Heart left ventricle (tissue), 16 donors: ENCODE data around the gene CYP26A1. TPM values are rescaled to one million over a fixed set of nuclear protein-coding genes. Genes with fewer than 3 reads are reported as not detected.

Experiments
- ATAC-seq, 4 donors: fragments of 200-7000 bp; cut with Tn5 transposase; one replicate each; pipeline ENCODE4 v1.9.1; 2020 to 2022; ENCODE audit warnings: moderate library complexity in 4 of 4, mild to moderate bottlenecking in 3 of 4, moderate number of reproducible peaks in 1 of 4
- DNase-seq, 5 donors: peaks; one replicate each; pipeline ENCODE4 v3.0.0-alpha.2; 2020
- H3K27ac ChIP-seq, 12 donors: fragments of 200-600 bp; sonication (generic) in 4 of 12; one replicate each; pipeline versions ENCODE4 v1.5.0 to v1.8.0; 2016 to 2022; ENCODE audit warnings: mild to moderate bottlenecking in 2 of 12
- H3K27me3 ChIP-seq, 9 donors: fragments of 200-600 bp; sonication (generic) in 2 of 9; one replicate each; pipeline versions ENCODE4 v1.5.1 to v1.8.0; 2016 to 2022; ENCODE audit warnings: mild to moderate bottlenecking in 3 of 9
- H3K36me3 ChIP-seq, 9 donors: fragments of 200-600 bp; sonication (generic) in 2 of 9; one replicate each; pipeline versions ENCODE4 v1.5.0 to v1.8.0; 2018 to 2022; ENCODE audit warnings: mild to moderate bottlenecking in 2 of 9
- H3K4me1 ChIP-seq, 12 donors: fragments of 200-600 bp; sonication (generic) in 4 of 12; one replicate each; pipeline versions ENCODE4 v1.5.0 to v1.8.0; 2016 to 2022; ENCODE audit warnings: mild to moderate bottlenecking in 3 of 12
- H3K4me3 ChIP-seq, 12 donors: fragments of 200-600 bp; sonication (generic) in 4 of 12; one replicate each; pipeline versions ENCODE4 v1.5.0 to v1.8.0; 2017 to 2022; ENCODE audit warnings: mild to moderate bottlenecking in 9 of 12, moderate library complexity in 4 of 12
- H3K9me3 ChIP-seq, 12 donors: fragments of 200-600 bp; sonication (generic) in 4 of 12; one replicate each; pipeline versions ENCODE4 v1.5.0 to v1.8.0; 2016 to 2022; ENCODE audit warnings: mild to moderate bottlenecking in 1 of 12
- CTCF ChIP-seq, 12 donors: fragments of 200-600 bp; sonication (generic) in 4 of 12; IDR thresholded peaks; one replicate each; pipeline versions ENCODE4 v1.5.0 to v1.8.0; 2018 to 2022; ENCODE audit warnings: antibody characterized with exemption in 12 of 12, mild to moderate bottlenecking in 5 of 12
- POLR2A ChIP-seq, 2 donors: fragments of 450-650 bp; IDR thresholded peaks; one replicate each; pipeline ENCODE4 v1.6.1; 2017; ENCODE audit warnings: antibody characterized with exemption in 2 of 2, mild to moderate bottlenecking in 2 of 2, moderate library complexity in 2 of 2
- WGBS, 4 donors: extraction: QIAGEN DNeasy Blood & Tissue Kit in 2 of 4; methylation state at CpG; one replicate each; pipeline versions ENCODE4 v1.1.5 to v1.1.7; 2013 to 2018; 5-methylcytosine and 5-hydroxymethylcytosine counted together
- intact Hi-C, 10 donors: fragments of 100-400 bp; cut with DNase I; formaldehyde crosslinking; loops; one replicate each; pipeline versions ENCODE4 v1.11.1 to v1.14.2; 2022
- polyA plus RNA-seq, 2 donors: library from polyadenylated mRNA; stranded (reverse); fragments of 200-250 nt; gene quantifications; one replicate each; pipeline ENCODE4 v1.2.3, GENCODE V29; 2013
- total RNA-seq, 9 donors: library from RNA; depleted of rRNA in 2 of 9; stranded (reverse); fragments of >200 nt in 2 of 9; fragmentation: NEBNext Ultra II Directional in 3 of 9; extraction: Animal tissue kit (Norgen Biotek cat#: 25700) in 3 of 9; gene quantifications; one replicate each; pipeline versions ENCODE4 v1.1.0 to v1.2.4, GENCODE V29; 2016 to 2023
- donor health status: ischemic (EF 13 %, LVEDD 7.1; RV severe dilation, severe dysfunction).
- donor health status: healthy with polysubstance abuse.
- donor health status: DM: no; HTN: yes; CAD: no.
- donor health status: DM: no; HTN: no; CAD: no.
- donor health status: ischemic (EF 25% LVEDD 6.9; RV normal size, moderate dysfunction).
- donor health status: ischemic (EF 25% LVEDD 5.7; RV mildly dilated, moderate dysfunction).
- donor health status: healthy.
- donor health status: DM: yes; HTN: yes; CAD: no.
- donor health status: ischemic (EF 35%, LVEDD 5.7; RV mildly dilated, moderate dysfunction).
- donor health status: nonischemic (EF 11% LVEDD 7.7; RV severe dilation, severe dysfunction).
- donor health status: DM: yes; HTN: yes; CAD: no.
- donor health status: PGD.
- donor health status: ischemic (EF 29% LVEDD 5.4; RV normal size, mild dysfunction).
- donor health status: nonischemic (EF 23%, LVEDD 6.1; RV moderate dilation, normal function).

Gene CYP26A1
- total and polyA plus RNA-seq, 11 donors, result not detected

GRCh38 chr10:93085272-93085859 lies 11.7 kb downstream of the CYP26A1 start:
- Histone ChIP-seq H3K27ac (no peak overlapping the region), H3K4me3 (no peak overlapping the region), H3K36me3 (no peaks in the 10 kb centered on the region), H3K27me3 (peaks cover 0 to 15% (median 9%) of the 10 kb centered on the region in 9 donors), H3K9me3 (no peaks in the 10 kb centered on the region), H3K4me1 (peaks cover 0 to 2% (median 0%) of the 10 kb centered on the region in 12 donors)
- DNase-seq (no peak), ATAC-seq (no peak)
- intact Hi-C loops, result loop anchor here in 4 of 10 donors (10.0 kb wide), 2 partner anchors 199 to 269 kb away; no protein-coding TSS in a partner anchor
- WGBS, 4 donors, result 71 to 80% (median 75%) methylated on average over 4 of the region's 4 CpGs
- TF ChIP-seq CTCF (IDR thresholded peaks at IDR 0.05), result no peak
- no peak for TF ChIP-seq POLR2A (IDR thresholded peaks at IDR 0.05)

- no peak overlapping the region for H3K27ac ChIP-seq
- H3K27me3 ChIP-seq, result peaks cover 0 to 5% (median under 1%) of the 10 kb centered on the region in 9 donors
- H3K9me3 ChIP-seq, result no peaks in the 10 kb centered on the region
- intact Hi-C loops, result loop anchor here in 4 of 10 donors (10.0 kb wide), 2 partner anchors 199 to 269 kb away; no protein-coding TSS in a partner anchor
- H3K4me1 ChIP-seq, result no peaks in the 10 kb centered on the region
- H3K36me3 ChIP-seq, result no peaks in the 10 kb centered on the region
- no peak for ATAC-seq
- DNase-seq, result no peak
- TF ChIP-seq CTCF (IDR thresholded peaks at IDR 0.05), result no peak
- TF ChIP-seq POLR2A (IDR thresholded peaks at IDR 0.05), result no peak
- H3K4me3 ChIP-seq, result no peak overlapping the region
- WGBS, 4 donors, result 90 to 91% (median 90%) methylated on average over 6 of the region's 6 CpGs
These were observed 12.6 kb downstream of the CYP26A1 start for GRCh38 chr10:93086289-93086688.

DNA sequence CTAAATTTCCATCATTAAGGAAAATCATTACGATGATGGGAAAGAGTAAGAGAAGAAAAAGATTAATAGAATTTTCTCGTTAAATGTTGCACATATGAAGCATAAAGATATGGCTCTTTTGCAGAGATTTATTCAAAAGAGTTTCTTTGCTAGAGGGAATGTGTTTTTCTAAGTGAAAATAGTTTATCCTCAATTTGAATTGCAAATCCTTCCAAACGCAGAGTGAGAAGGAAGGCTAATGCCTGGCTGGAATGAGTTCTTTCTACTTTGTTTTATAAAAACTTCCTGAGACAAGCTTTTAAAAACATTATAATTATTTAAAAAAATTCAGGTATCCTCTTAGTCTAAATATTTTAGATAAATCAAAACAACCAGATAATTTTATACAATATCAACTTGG lies 14.2 kb downstream of the CYP26A1 start:
- no peaks in the 10 kb centered on the region for H3K36me3 ChIP-seq
- DNase-seq (no peak), ATAC-seq (no peak)
- no peak overlapping the region for H3K4me3 ChIP-seq
- no peak overlapping the region for H3K27ac ChIP-seq
- peaks cover 0 to 5% (median 0%) of the 10 kb centered on the region in 9 donors for H3K27me3 ChIP-seq
- WGBS, 4 donors, result 66 to 82% (median 72%) methylated on average over 3 of the region's 3 CpGs
- H3K9me3 ChIP-seq, result no peaks in the 10 kb centered on the region
- H3K4me1 ChIP-seq, result no peaks in the 10 kb centered on the region
- intact Hi-C loops, result loop anchor here in 4 of 10 donors (10.0 kb wide), 2 partner anchors 197 to 267 kb away; no protein-coding TSS in a partner anchor
- no peak for TF ChIP-seq POLR2A (IDR thresholded peaks at IDR 0.05)

DNA sequence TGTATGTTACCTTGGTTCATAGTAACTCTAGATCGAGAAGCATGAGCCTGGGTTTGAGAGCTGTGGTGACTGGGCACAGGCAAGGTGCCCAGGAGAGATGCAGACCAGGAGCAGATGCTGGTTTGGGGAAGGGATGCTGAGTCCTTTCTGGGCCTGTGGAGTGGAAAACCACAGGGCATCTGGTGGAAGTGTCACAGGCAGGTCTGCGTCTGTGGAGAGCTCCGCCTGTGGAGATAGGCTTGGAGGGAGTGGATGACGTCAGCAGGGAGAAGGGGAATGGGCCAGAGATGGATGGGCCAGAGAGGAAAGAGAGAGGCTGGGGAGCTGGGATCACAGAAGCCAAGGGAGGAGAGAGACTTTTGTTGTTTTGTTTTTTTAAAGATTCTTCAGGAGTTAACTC lies 14.8 kb downstream of the CYP26A1 start:
- Histone ChIP-seq H3K9me3 (no peaks in the 10 kb centered on the region), H3K4me1 (no peaks in the 10 kb centered on the region), H3K4me3 (no peak overlapping the region), H3K27ac (no peak overlapping the region), H3K27me3 (peaks cover 0 to 5% (median 0%) of the 10 kb centered on the region in 9 donors), H3K36me3 (no peaks in the 10 kb centered on the region)
- ATAC-seq (no peak), DNase-seq (no peak)
- 63 to 79% (median 68%) methylated on average over 4 of the region's 4 CpGs for WGBS, 4 donors
- intact Hi-C loops, result loop anchor here in 4 of 10 donors (10.0 kb wide), 2 partner anchors 196 to 266 kb away; no protein-coding TSS in a partner anchor
- TF ChIP-seq POLR2A (IDR thresholded peaks at IDR 0.05), result no peak
- TF ChIP-seq CTCF (IDR thresholded peaks at IDR 0.05), result no peak
